GM18526 (cell line): ENCODE measurements around the gene ARMC7.
A peak's percentile ranks its signal among the peaks of the same experiment; 100 is the strongest.

Experiments
- POLR2A ChIP-seq: IDR thresholded peaks from 3 replicates; pipeline ENCODE4 v1.6.1; 2011; ENCODE audit not compliant: insufficient read length; ENCODE audit errors: extremely low read depth

ARMC7 gene

GRCh38 chr17:75130632-75131277, 21.0 kb downstream of the ARMC7 start:
- no peak for TF ChIP-seq POLR2A

- TF ChIP-seq POLR2A, result peak; percentile 90
These were observed 21.7 kb downstream of the ARMC7 start, which contains the start of gene NT5C for GRCh38 chr17:75131278-75132017. NT5C (minus strand) TSS chr17:75131742; CDS start chr17:75131707, 35 bp downstream.

- no peak for TF ChIP-seq POLR2A
These were observed 23.2 kb downstream of the ARMC7 start for GRCh38 chr17:75133001-75133400.

GRCh38 chr17:75135452-75135851, 25.7 kb downstream of the ARMC7 start:
- TF ChIP-seq POLR2A, result no peak

- no peak for TF ChIP-seq POLR2A
These were observed 26.2 kb downstream of the ARMC7 start for GRCh38 chr17:75135946-75136345.

- TF ChIP-seq POLR2A, result no peak
These were observed 28.8 kb downstream of the ARMC7 start for GRCh38 chr17:75138519-75138918.

- no peak for TF ChIP-seq POLR2A
These were observed 32.6 kb downstream of the ARMC7 start for GRCh38 chr17:75142236-75142971.

GRCh38 chr17:75144816-75145512, 35.2 kb downstream of the ARMC7 start:
- no peak for TF ChIP-seq POLR2A

- TF ChIP-seq POLR2A, result no peak
These were observed 36.8 kb downstream of the ARMC7 start for GRCh38 chr17:75146592-75146991.

- no peak for TF ChIP-seq POLR2A
These were observed 38.2 kb downstream of the ARMC7 start for GRCh38 chr17:75147878-75148546.

- no peak for TF ChIP-seq POLR2A
These were observed 42.2 kb downstream of the ARMC7 start for GRCh38 chr17:75151930-75152329.

GRCh38 chr17:75152523-75152921, 42.8 kb downstream of the ARMC7 start:
- no peak for TF ChIP-seq POLR2A

GRCh38 chr17:75152922-75153779, 43.4 kb downstream of the ARMC7 start:
- no peak for TF ChIP-seq POLR2A

GRCh38 chr17:75153780-75154194, 44.0 kb downstream of the ARMC7 start:
- no peak for TF ChIP-seq POLR2A
